IPS-18a (cell line): Measurements from ENCODE around the gene DHRSX.

Experiments
- H3K27ac ChIP-seq: one replicate; pipeline ENCODE4 v1.5.1; 2013; ENCODE audit warnings: low read length
- H3K27me3 ChIP-seq: one replicate; pipeline ENCODE4 v1.6.1; 2013; ENCODE audit warnings: mild to moderate bottlenecking, low read length; ENCODE audit not compliant: control insufficient read depth, insufficient read depth
- H3K36me3 ChIP-seq: one replicate; pipeline ENCODE4 v1.6.1; 2013; ENCODE audit warnings: low read depth, low read length; ENCODE audit not compliant: control insufficient read depth
- H3K4me1 ChIP-seq: one replicate; pipeline ENCODE4 v1.6.1; 2013; ENCODE audit warnings: low read depth, low read length; ENCODE audit not compliant: control insufficient read depth
- H3K4me3 ChIP-seq: one replicate; pipeline ENCODE4 v1.5.1; 2013; ENCODE audit warnings: low read length
- H3K9ac ChIP-seq: one replicate; pipeline ENCODE4 v1.6.1; 2013; ENCODE audit warnings: mild to moderate bottlenecking, low read length, moderate library complexity
- H3K9me3 ChIP-seq: one replicate; pipeline ENCODE4 v1.6.1; 2013; ENCODE audit warnings: low read depth, low read length; ENCODE audit not compliant: control insufficient read depth

DHRSX gene

GRCh38 chrX:2500803-2501558 is at the start of gene DHRSX, which contains the start of gene ZBED1:
Gene DHRSX, minus strand, starts transcription at chrX:2500976. Its CDS starts 51 bp downstream, at chrX:2500925.
Gene ZBED1, minus strand, starts transcription at chrX:2500976. Its CDS starts 10,257 bp downstream, at chrX:2490719.
- Histone ChIP-seq H3K27me3 (no peaks in the 10 kb centered on the region), H3K9me3 (no peaks in the 10 kb centered on the region), H3K36me3 (peaks cover 10% of the 10 kb centered on the region), H3K4me3 (peak within 1 kb of the TSS; percentile 78), H3K4me1 (peaks cover 20% of the 10 kb centered on the region), H3K27ac (no peak within 1 kb of the TSS), H3K9ac (peak within 1 kb of the TSS; percentile 68)

GRCh38 chrX:2549876-2550275 is 49.1 kb upstream of the DHRSX start:
- Histone ChIP-seq H3K4me3 (no peak overlapping the region), H3K9ac (peak overlapping the region; percentile 7), H3K36me3 (no peaks in the 10 kb centered on the region), H3K27ac (peak overlapping the region; percentile 32), H3K27me3 (no peaks in the 10 kb centered on the region), H3K4me1 (peaks cover 26% of the 10 kb centered on the region), H3K9me3 (peaks cover 10% of the 10 kb centered on the region)

GRCh38 chrX:2548711-2549423 is 48.1 kb upstream of the DHRSX start:
- peak overlapping the region; percentile 24 for H3K9ac ChIP-seq
- H3K9me3 ChIP-seq: peaks cover 10% of the 10 kb centered on the region
- H3K4me1 ChIP-seq: peaks cover 26% of the 10 kb centered on the region
- H3K27ac ChIP-seq: peak overlapping the region; percentile 76
- H3K27me3 ChIP-seq: no peaks in the 10 kb centered on the region
- no peaks in the 10 kb centered on the region for H3K36me3 ChIP-seq
- H3K4me3 ChIP-seq: peak overlapping the region; percentile 1

- H3K36me3 ChIP-seq: no peaks in the 10 kb centered on the region
- no peak overlapping the region for H3K4me3 ChIP-seq
- H3K9me3 ChIP-seq: peaks cover 10% of the 10 kb centered on the region
- H3K9ac ChIP-seq: no peak overlapping the region
- H3K27ac ChIP-seq: no peak overlapping the region
- H3K27me3 ChIP-seq: no peaks in the 10 kb centered on the region
- peaks cover 24% of the 10 kb centered on the region for H3K4me1 ChIP-seq
These were observed 47.0 kb upstream of the DHRSX start for GRCh38 chrX:2547736-2548135.

- H3K36me3 ChIP-seq: no peaks in the 10 kb centered on the region
- no peak overlapping the region for H3K4me3 ChIP-seq
- H3K9ac ChIP-seq: no peak overlapping the region
- H3K27ac ChIP-seq: no peak overlapping the region
- H3K27me3 ChIP-seq: no peaks in the 10 kb centered on the region
- peaks cover 10% of the 10 kb centered on the region for H3K9me3 ChIP-seq
- H3K4me1 ChIP-seq: peaks cover 22% of the 10 kb centered on the region
These were observed 45.7 kb upstream of the DHRSX start for GRCh38 chrX:2546496-2546895.

- Histone ChIP-seq H3K4me1 (peaks cover 18% of the 10 kb centered on the region), H3K36me3 (no peaks in the 10 kb centered on the region), H3K4me3 (no peak overlapping the region), H3K9ac (no peak overlapping the region), H3K27ac (no peak overlapping the region), H3K27me3 (no peaks in the 10 kb centered on the region), H3K9me3 (peaks cover 10% of the 10 kb centered on the region)
These were observed 44.4 kb upstream of the DHRSX start for GRCh38 chrX:2545144-2545543.

- H3K36me3 ChIP-seq: no peaks in the 10 kb centered on the region
- no peak overlapping the region for H3K4me3 ChIP-seq
- H3K4me1 ChIP-seq: no peaks in the 10 kb centered on the region
- no peak overlapping the region for H3K27ac ChIP-seq
- H3K9ac ChIP-seq: no peak overlapping the region
- H3K27me3 ChIP-seq: no peaks in the 10 kb centered on the region
- H3K9me3 ChIP-seq: peaks cover 10% of the 10 kb centered on the region
These were observed 42.2 kb upstream of the DHRSX start for GRCh38 chrX:2542826-2543521.

GRCh38 chrX:2541603-2542002 is 40.8 kb upstream of the DHRSX start:
- H3K36me3 ChIP-seq: no peaks in the 10 kb centered on the region
- H3K9ac ChIP-seq: no peak overlapping the region
- H3K4me1 ChIP-seq: no peaks in the 10 kb centered on the region
- H3K4me3 ChIP-seq: no peak overlapping the region
- no peaks in the 10 kb centered on the region for H3K27me3 ChIP-seq
- H3K27ac ChIP-seq: no peak overlapping the region
- H3K9me3 ChIP-seq: peaks cover 10% of the 10 kb centered on the region

GRCh38 chrX:2540426-2540947 is 39.7 kb upstream of the DHRSX start:
- Histone ChIP-seq H3K36me3 (no peaks in the 10 kb centered on the region), H3K9ac (no peak overlapping the region), H3K9me3 (no peaks in the 10 kb centered on the region), H3K27ac (no peak overlapping the region), H3K4me1 (no peaks in the 10 kb centered on the region), H3K27me3 (no peaks in the 10 kb centered on the region), H3K4me3 (no peak overlapping the region)

- H3K27me3 ChIP-seq: no peaks in the 10 kb centered on the region
- H3K4me3 ChIP-seq: no peak overlapping the region
- H3K9ac ChIP-seq: no peak overlapping the region
- H3K4me1 ChIP-seq: no peaks in the 10 kb centered on the region
- H3K36me3 ChIP-seq: no peaks in the 10 kb centered on the region
- H3K9me3 ChIP-seq: no peaks in the 10 kb centered on the region
- no peak overlapping the region for H3K27ac ChIP-seq
These were observed 38.8 kb upstream of the DHRSX start for GRCh38 chrX:2539586-2539985.

GRCh38 chrX:2538031-2538757 is 37.4 kb upstream of the DHRSX start:
- H3K9ac ChIP-seq: no peak overlapping the region
- H3K27me3 ChIP-seq: no peaks in the 10 kb centered on the region
- H3K4me3 ChIP-seq: no peak overlapping the region
- H3K4me1 ChIP-seq: no peaks in the 10 kb centered on the region
- H3K27ac ChIP-seq: no peak overlapping the region
- no peaks in the 10 kb centered on the region for H3K9me3 ChIP-seq
- H3K36me3 ChIP-seq: no peaks in the 10 kb centered on the region
